Activated naive CD4-positive, alpha-beta T cell treated with anti-CD3 and anti-CD28 coated beads, Interleukin-2, amount 50 U/mL, for 24 hours (primary cell): ENCODE results near the gene STX1B.

ENCODE experiments used
- H3K27ac Mint-ChIP-seq: one replicate; pipeline ENCODE4 v1.8.0; 2021; ENCODE audit warnings: mild to moderate bottlenecking, mixed read lengths
- H3K27me3 Mint-ChIP-seq: one replicate; pipeline ENCODE4 v1.8.0; 2021; ENCODE audit warnings: mixed read lengths
- H3K36me3 Mint-ChIP-seq: one replicate; pipeline ENCODE4 v1.8.0; 2021; ENCODE audit warnings: mixed read lengths
- H3K4me1 Mint-ChIP-seq: one replicate; pipeline ENCODE4 v1.8.0; 2021; ENCODE audit warnings: mixed read lengths
- H3K4me3 Mint-ChIP-seq: one replicate; pipeline ENCODE4 v1.8.0; 2021; ENCODE audit warnings: mild to moderate bottlenecking, mixed read lengths
- H3K9me3 Mint-ChIP-seq: one replicate; pipeline ENCODE4 v1.8.0; 2021; ENCODE audit warnings: mixed read lengths

The STX1B gene

DNA sequence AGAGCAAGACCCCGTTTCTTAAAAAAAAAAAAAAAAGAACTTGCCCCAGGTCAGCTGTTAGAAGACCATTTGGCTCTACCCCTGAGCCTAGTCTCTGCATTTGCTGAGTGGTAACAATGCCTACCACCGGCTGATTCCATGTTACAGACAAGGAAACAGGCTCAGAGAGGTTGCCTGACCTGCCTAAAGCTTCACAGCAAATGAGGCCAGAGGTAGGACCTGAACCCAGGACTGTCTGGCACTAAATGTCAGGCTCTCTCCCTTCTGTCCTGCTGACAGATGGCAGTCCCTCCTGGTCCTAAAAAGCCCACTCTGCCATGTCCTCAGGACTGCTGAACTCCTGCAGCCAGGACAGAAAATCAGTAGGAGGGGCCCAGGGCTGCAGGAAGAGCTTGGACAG, 5.8 kb downstream of the STX1B start:
- peaks cover 1% of the 10 kb centered on the region for H3K4me1 Mint-ChIP-seq
- H3K9me3 Mint-ChIP-seq, result no peaks in the 10 kb centered on the region
- no peak overlapping the region for H3K27ac Mint-ChIP-seq
- H3K4me3 Mint-ChIP-seq, result no peak overlapping the region
- H3K36me3 Mint-ChIP-seq, result no peaks in the 10 kb centered on the region
- no peaks in the 10 kb centered on the region for H3K27me3 Mint-ChIP-seq

DNA sequence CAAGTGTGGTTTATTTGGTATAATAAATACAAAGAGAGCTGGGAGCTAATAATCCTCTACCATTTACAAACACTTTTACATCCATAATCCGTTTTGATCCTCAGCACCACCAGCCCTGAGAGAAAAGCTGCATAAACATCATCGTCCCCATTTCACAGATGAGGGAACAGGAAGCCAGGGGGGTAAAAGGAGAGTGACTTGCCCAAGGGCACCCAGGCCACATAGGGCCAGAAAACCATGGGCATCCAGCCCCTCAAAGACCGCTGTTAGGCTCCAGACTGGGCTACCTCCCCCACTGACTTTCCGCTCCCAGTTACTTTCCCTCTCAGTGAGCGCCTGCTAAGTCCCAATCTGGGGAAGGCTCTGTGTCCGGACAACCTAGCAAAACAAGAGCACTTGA, 6.7 kb downstream of the STX1B start:
- Mint-ChIP-seq H3K4me1 (no peaks in the 10 kb centered on the region), H3K9me3 (no peaks in the 10 kb centered on the region), H3K27me3 (no peaks in the 10 kb centered on the region), H3K36me3 (no peaks in the 10 kb centered on the region), H3K27ac (no peak overlapping the region), H3K4me3 (no peak overlapping the region)

DNA sequence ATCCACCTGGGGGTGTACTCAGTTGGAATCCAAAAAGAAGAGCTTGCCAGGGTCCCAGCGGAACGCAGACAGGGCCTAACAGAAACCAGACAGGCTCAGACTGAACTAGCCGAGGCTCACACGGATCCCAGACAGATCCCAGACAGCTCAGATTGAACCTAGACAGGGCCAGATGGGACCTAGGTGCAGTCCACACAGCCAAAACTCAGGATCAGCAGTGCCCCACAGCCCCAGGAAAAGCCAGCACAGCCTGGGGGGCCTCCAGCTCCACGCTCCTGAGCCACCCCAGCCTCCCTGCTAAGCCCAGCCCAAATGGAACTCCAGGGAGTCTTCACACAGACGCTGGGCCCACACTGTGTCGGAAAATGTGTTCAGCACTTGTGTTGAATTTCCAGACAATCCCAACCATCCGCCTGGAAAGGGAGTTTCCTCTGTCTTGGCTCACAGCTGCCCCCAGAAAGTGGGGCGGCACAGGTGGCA, 7.5 kb downstream of the STX1B start:
- Mint-ChIP-seq H3K36me3 (no peaks in the 10 kb centered on the region), H3K9me3 (no peaks in the 10 kb centered on the region), H3K27ac (no peak overlapping the region), H3K27me3 (no peaks in the 10 kb centered on the region), H3K4me3 (no peak overlapping the region), H3K4me1 (no peaks in the 10 kb centered on the region)

DNA sequence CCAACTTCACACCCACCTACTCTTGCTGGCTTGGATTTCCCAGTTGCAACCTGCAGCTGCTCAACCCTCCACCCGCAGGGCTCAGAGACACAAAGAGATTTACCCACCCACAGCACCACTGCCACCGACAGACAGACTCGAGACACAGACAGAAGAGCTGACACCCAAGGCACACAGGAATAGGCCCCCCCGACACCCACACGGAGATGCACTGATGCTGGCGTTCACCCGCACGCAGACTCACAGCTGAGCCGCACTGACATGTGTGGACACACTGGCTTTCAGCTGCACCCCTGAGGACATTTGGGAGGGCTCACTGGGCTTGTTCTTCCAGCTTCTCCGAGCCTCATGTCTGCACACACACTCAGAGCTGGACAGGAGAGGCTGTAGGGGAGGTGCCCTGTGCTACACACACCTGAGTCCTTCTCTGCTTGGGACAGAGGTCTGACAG, 8.2 kb downstream of the STX1B start:
- Mint-ChIP-seq H3K27ac (no peak overlapping the region), H3K27me3 (no peaks in the 10 kb centered on the region), H3K36me3 (no peaks in the 10 kb centered on the region), H3K4me3 (no peak overlapping the region), H3K4me1 (no peaks in the 10 kb centered on the region), H3K9me3 (no peaks in the 10 kb centered on the region)

- H3K9me3 Mint-ChIP-seq, result no peaks in the 10 kb centered on the region
- no peaks in the 10 kb centered on the region for H3K27me3 Mint-ChIP-seq
- no peaks in the 10 kb centered on the region for H3K4me1 Mint-ChIP-seq
- no peak overlapping the region for H3K27ac Mint-ChIP-seq
- H3K4me3 Mint-ChIP-seq, result no peak overlapping the region
- no peaks in the 10 kb centered on the region for H3K36me3 Mint-ChIP-seq
These were observed 8.8 kb downstream of the STX1B start for GRCh38 chr16:31001507-31002249.

- Mint-ChIP-seq H3K27me3 (no peaks in the 10 kb centered on the region), H3K27ac (no peak overlapping the region), H3K4me3 (no peak overlapping the region), H3K9me3 (no peaks in the 10 kb centered on the region), H3K36me3 (no peaks in the 10 kb centered on the region), H3K4me1 (peaks cover 4% of the 10 kb centered on the region)
These were observed 9.6 kb downstream of the STX1B start for GRCh38 chr16:31000671-31001382.

GRCh38 chr16:30998852-30999761, 11.3 kb downstream of the STX1B start:
- H3K4me3 Mint-ChIP-seq, result no peak overlapping the region
- peaks cover 4% of the 10 kb centered on the region for H3K4me1 Mint-ChIP-seq
- no peaks in the 10 kb centered on the region for H3K9me3 Mint-ChIP-seq
- H3K36me3 Mint-ChIP-seq, result no peaks in the 10 kb centered on the region
- no peak overlapping the region for H3K27ac Mint-ChIP-seq
- H3K27me3 Mint-ChIP-seq, result no peaks in the 10 kb centered on the region

- Mint-ChIP-seq H3K4me3 (peak overlapping the region; percentile 33), H3K9me3 (no peaks in the 10 kb centered on the region), H3K27me3 (no peaks in the 10 kb centered on the region), H3K27ac (no peak overlapping the region), H3K36me3 (no peaks in the 10 kb centered on the region), H3K4me1 (peaks cover 4% of the 10 kb centered on the region)
These were observed 12.4 kb downstream of the STX1B start for GRCh38 chr16:30997725-30998711.

DNA sequence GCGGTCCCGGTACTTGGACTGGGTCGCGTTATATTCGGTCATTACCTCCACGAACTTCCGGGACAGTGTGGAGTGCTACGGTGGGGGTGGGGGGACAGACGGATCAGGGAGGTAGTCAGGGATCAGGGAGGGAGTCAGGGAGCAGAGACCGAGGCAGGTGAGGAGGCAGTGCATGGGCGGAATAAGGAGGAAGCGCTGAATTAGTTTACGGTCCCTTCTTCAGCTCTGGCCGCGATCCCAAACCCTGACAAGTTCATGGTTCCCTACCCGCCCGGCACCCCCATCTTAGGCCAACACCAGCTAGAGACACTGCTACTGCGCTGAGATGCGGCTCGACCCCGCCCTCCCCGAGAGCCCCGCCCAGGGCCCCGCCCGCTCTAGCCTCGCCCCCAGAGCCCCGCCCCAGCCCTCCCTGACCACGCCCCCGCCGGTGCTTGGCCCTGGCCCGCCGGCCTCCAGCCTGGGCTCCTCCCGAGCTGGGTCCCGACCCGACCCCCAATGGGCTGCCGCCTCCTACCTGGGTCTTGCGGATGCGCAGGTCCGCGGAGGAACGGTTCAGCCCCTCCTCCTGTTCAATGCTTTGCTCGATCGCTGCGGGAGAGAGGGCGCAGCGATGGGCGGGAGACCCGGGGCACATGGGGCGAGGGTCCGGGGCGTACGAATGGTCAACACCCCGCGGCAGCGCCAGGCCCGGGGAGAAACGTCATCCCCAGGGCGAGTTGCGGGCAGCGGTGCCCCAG, 13.3 kb downstream of the STX1B start:
- Mint-ChIP-seq H3K27me3 (no peaks in the 10 kb centered on the region), H3K36me3 (no peaks in the 10 kb centered on the region), H3K9me3 (no peaks in the 10 kb centered on the region), H3K4me1 (peaks cover 4% of the 10 kb centered on the region), H3K4me3 (peak overlapping the region; percentile 73), H3K27ac (no peak overlapping the region)

DNA sequence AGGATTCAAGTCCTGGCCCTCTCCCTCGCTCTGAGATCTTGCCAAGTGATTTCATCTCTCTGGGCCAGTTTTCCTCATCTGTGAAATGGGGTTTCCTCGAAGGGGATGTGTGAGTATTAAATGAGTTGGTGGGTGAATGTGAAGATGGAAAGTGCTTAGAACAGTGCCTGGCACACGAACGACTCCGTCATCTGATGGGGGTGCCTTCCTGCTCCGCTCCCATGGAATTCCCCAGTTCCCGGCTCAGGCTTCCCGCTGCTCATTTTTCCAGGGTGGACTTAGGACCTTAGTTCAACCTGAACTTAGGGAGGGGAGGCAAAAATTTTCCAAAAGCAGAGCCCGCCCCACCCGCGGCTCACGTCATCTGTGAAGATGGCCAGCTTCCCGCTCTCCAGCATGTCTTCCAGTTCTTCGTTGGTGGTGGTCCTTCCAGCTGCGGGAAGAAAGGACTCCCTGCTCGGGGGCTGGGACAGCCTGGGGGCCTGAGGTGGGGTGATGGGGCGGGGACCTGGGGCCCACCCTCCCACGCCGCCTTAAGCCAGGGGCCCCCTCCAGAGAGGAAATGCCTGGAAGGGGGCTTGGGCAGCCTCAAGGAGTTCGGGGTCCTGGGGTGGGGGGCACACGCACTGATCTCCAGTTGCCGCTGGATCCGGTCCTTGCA, 14.0 kb downstream of the STX1B start:
- H3K9me3 Mint-ChIP-seq, result no peaks in the 10 kb centered on the region
- no peaks in the 10 kb centered on the region for H3K36me3 Mint-ChIP-seq
- peak overlapping the region; percentile 73 for H3K4me3 Mint-ChIP-seq
- H3K27ac Mint-ChIP-seq, result peak overlapping the region; percentile 37
- H3K27me3 Mint-ChIP-seq, result no peaks in the 10 kb centered on the region
- H3K4me1 Mint-ChIP-seq, result peaks cover 4% of the 10 kb centered on the region

- Mint-ChIP-seq H3K9me3 (no peaks in the 10 kb centered on the region), H3K27me3 (no peaks in the 10 kb centered on the region), H3K27ac (peak overlapping the region; percentile 37), H3K4me3 (peak overlapping the region; percentile 58), H3K36me3 (no peaks in the 10 kb centered on the region), H3K4me1 (peaks cover 4% of the 10 kb centered on the region)
These were observed 14.5 kb downstream of the STX1B start for GRCh38 chr16:30995927-30996323.

- Mint-ChIP-seq H3K9me3 (no peaks in the 10 kb centered on the region), H3K4me3 (no peak overlapping the region), H3K4me1 (peaks cover 4% of the 10 kb centered on the region), H3K36me3 (no peaks in the 10 kb centered on the region), H3K27ac (no peak overlapping the region), H3K27me3 (no peaks in the 10 kb centered on the region)
These were observed 17.3 kb downstream of the STX1B start for GRCh38 chr16:30992931-30993816.

DNA sequence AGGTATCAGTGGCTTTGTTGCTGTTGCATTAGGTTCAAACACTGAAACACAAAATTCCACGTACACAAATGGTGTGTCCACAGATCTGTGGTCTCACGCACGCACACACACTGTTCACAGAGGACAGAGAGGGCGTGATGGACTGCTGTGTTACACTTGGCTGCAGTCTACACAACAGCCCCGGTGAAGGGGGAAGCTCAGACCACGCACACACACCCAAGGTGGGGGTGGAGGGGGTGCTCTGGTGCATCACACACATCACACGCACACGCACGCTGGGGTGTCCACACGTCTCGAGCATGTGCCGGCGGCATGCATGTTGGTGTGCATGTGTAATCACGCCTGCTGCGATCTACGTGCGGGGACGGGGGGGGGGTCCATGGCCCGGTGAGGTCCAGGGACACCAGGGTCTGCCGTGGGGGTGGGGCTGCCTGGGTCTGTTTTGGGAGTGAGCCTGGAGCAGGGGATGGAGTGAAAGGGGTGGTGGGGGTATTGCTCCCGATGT, 18.1 kb downstream of the STX1B start:
- H3K9me3 Mint-ChIP-seq, result no peaks in the 10 kb centered on the region
- H3K36me3 Mint-ChIP-seq, result no peaks in the 10 kb centered on the region
- no peak overlapping the region for H3K4me3 Mint-ChIP-seq
- no peaks in the 10 kb centered on the region for H3K27me3 Mint-ChIP-seq
- H3K4me1 Mint-ChIP-seq, result peaks cover 4% of the 10 kb centered on the region
- no peak overlapping the region for H3K27ac Mint-ChIP-seq
